ENCODE measurements around the gene AP2A2. TPM values are rescaled to one million over a fixed set of nuclear protein-coding genes. Genes with fewer than 3 reads are reported as not detected.

AP2A2 gene
- total and polyA plus RNA-seq, 2 of the 4 experiments (the other 2 are of a cell fraction), result 19.9 to 49.0 TPM

DNA sequence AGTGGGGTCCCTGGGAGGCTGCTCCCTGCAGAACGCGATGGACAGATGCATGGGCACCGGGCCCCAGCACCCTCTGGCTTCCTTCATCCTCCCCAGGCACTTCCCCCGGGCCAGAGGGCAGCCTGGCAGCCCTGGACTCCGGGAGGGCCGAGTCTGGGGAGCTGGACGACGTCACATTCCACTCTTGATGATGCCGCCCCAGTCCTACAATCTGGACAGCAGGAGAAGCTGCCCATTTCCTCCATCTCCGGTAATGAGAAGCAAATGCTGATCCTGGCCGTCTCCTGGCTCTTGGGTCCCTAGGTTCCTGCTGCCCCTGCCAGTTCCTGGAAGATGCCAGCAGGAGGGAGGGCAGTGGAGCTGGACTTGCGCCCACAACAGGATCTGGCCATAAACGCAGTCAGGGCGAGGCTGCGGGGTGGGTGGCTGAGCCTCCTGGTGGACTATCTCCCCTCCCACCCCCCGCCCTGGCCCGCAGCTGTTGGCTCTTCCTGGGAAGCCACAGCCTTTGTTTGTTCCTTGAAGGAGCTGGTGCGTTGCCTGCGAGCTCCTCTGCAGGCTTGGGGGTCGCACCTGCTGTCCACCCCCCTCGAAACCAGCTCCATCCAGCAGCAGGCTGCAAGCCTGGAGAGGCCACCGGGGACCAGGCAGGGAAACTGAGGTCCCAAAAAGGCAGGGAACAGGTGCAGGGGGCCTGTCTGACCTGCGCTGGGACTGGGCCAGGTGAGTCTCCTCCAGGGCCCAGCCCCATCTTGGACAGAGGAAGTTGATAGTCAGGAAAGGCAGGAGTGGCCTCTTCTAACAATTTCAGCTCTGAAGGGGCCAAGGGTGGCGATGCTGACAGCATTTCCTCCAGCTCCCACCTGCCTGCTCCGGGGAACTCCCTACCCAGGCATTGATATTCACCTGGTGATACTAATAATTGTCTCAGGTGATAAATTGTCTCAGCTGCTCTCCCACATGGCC is 128.8 kb downstream of the AP2A2 start (continued):
- TF ChIP-seq, protein P1, sequence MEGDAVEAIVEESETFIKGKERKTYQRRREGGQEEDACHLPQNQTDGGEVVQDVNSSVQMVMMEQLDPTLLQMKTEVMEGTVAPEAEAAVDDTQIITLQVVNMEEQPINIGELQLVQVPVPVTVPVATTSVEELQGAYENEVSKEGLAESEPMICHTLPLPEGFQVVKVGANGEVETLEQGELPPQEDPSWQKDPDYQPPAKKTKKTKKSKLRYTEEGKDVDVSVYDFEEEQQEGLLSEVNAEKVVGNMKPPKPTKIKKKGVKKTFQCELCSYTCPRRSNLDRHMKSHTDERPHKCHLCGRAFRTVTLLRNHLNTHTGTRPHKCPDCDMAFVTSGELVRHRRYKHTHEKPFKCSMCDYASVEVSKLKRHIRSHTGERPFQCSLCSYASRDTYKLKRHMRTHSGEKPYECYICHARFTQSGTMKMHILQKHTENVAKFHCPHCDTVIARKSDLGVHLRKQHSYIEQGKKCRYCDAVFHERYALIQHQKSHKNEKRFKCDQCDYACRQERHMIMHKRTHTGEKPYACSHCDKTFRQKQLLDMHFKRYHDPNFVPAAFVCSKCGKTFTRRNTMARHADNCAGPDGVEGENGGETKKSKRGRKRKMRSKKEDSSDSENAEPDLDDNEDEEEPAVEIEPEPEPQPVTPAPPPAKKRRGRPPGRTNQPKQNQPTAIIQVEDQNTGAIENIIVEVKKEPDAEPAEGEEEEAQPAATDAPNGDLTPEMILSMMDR (conservative IDR thresholded peaks at IDR 0.05; ENCODE audit: low read depth, low read length), result no peak

Measured in IMR-90 (cell line).